Activated T-cell treated with anti-CD3 and anti-CD28 coated beads, Interleukin-2, amount 50 U/mL, for 4 hours (primary cell): ENCODE results near the gene ANXA10. TPM values are rescaled to one million over a fixed set of nuclear protein-coding genes. Genes with fewer than 3 reads are reported as not detected.

ENCODE experiments used
- ATAC-seq, 2 donors: fragments of 200-7000 bp; cut with Tn5 transposase; one replicate each; pipeline ENCODE4 v1.10.0; 2021
- DNase-seq: peaks from one replicate; pipeline ENCODE4 v3.0.0-alpha.2; 2020
- H3K27me3 Mint-ChIP-seq: one replicate; pipeline ENCODE4 v1.8.0; 2021; ENCODE audit warnings: low read depth, mixed read lengths
- H3K36me3 Mint-ChIP-seq: one replicate; pipeline ENCODE4 v1.8.0; 2022; ENCODE audit warnings: mixed read lengths; ENCODE audit not compliant: insufficient read depth
- H3K4me1 Mint-ChIP-seq: one replicate; pipeline ENCODE4 v1.8.0; 2021; ENCODE audit warnings: low read depth, mixed read lengths
- H3K4me3 Mint-ChIP-seq: one replicate; pipeline ENCODE4 v1.8.0; 2021; ENCODE audit warnings: mild to moderate bottlenecking, moderate library complexity, mixed read lengths
- H3K9me3 Mint-ChIP-seq: one replicate; pipeline ENCODE4 v1.8.0; 2021; ENCODE audit warnings: mixed read lengths
- total RNA-seq, 3 donors: library from RNA; stranded (reverse); gene quantifications; one replicate each; pipeline ENCODE4 v1.2.1, GENCODE V29; 2021

Gene ANXA10
- total RNA-seq, 3 donors from 2014 or later: not detected

DNA sequence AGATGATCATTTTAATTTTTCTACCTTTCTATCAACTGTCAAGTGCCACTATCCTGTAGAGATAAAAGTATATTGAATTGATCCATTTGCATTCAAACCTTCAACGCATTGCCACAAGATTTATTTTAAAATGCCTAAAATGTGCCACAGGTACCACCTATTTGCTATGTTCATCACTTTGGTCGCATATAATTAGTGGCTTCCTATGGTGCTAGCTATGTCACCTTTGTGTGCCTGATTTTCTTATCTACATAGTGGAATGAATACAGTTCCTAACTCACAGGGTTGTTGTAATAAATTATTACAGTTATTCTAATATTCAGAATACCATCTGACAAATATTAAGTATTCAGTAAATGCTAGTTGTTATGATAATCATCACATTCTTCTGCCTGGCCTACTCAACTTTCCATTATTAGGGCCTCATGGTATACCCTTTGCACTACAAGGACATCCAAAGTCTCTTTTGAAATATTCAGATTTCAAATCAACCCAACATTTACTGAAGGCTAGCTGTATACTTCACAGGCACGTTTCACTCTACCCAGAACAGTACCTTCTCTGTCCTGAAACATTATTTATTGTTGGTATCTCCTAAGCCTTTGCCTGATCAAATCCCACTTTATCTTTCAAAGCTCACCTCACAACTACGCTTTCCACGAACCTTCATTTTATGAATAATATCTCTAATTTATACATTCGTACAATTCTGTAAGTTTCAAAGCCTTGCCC is 62.4 kb downstream of the ANXA10 start:
- DNase-seq (no peak), ATAC-seq (no peak)
- Mint-ChIP-seq H3K27me3 (peaks cover 2% of the 10 kb centered on the region), H3K4me3 (no peak overlapping the region), H3K36me3 (no peaks in the 10 kb centered on the region), H3K9me3 (peaks cover 7% of the 10 kb centered on the region), H3K4me1 (peaks cover 6% of the 10 kb centered on the region)

DNA sequence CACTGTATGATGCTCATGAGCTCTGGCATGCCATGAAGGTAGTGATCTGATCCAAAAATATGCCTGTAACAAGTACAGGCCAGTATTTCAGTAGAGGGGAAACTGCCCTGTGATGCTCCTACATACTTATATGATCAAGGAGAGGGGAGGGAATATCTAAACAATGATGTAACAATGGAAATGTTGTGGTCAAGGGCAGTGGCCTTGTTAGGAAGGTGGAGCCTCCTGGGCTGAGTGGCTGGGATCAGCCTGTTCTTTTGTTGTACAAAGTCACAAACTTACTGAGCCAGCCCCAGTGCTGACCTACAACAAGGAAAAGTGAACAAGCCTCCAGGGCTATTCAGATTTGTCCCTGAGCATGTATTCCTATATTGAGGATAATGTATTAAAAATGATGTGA is 70.3 kb downstream of the ANXA10 start:
- Mint-ChIP-seq H3K9me3 (peaks cover 9% of the 10 kb centered on the region), H3K4me3 (no peak overlapping the region)

GRCh38 chr4:168163106-168163505 is 70.8 kb downstream of the ANXA10 start:
- H3K36me3 Mint-ChIP-seq: no peaks in the 10 kb centered on the region
- no peak overlapping the region for H3K4me3 Mint-ChIP-seq
- no peaks in the 10 kb centered on the region for H3K27me3 Mint-ChIP-seq
- H3K4me1 Mint-ChIP-seq: no peaks in the 10 kb centered on the region
- H3K9me3 Mint-ChIP-seq: peaks cover 9% of the 10 kb centered on the region
- DNase-seq: no peak
- no peak for ATAC-seq

More for the DNA sequence above, 70.3 kb downstream of the ANXA10 start:
- ATAC-seq (no peak), DNase-seq (no peak)
- no peaks in the 10 kb centered on the region for H3K4me1 Mint-ChIP-seq
- H3K36me3 Mint-ChIP-seq: no peaks in the 10 kb centered on the region
- no peaks in the 10 kb centered on the region for H3K27me3 Mint-ChIP-seq

GRCh38 chr4:168164045-168164444 is 71.7 kb downstream of the ANXA10 start:
- no peak for DNase-seq
- H3K4me3 Mint-ChIP-seq: no peak overlapping the region
- no peaks in the 10 kb centered on the region for H3K36me3 Mint-ChIP-seq
- H3K9me3 Mint-ChIP-seq: peaks cover 6% of the 10 kb centered on the region
- H3K27me3 Mint-ChIP-seq: no peaks in the 10 kb centered on the region
- H3K4me1 Mint-ChIP-seq: no peaks in the 10 kb centered on the region
- no peak for ATAC-seq

GRCh38 chr4:168164915-168165548 is 72.7 kb downstream of the ANXA10 start:
- H3K27me3 Mint-ChIP-seq: no peaks in the 10 kb centered on the region
- no peak overlapping the region for H3K4me3 Mint-ChIP-seq
- no peaks in the 10 kb centered on the region for H3K36me3 Mint-ChIP-seq
- peaks cover 3% of the 10 kb centered on the region for H3K9me3 Mint-ChIP-seq
- ATAC-seq: no peak
- no peaks in the 10 kb centered on the region for H3K4me1 Mint-ChIP-seq
- no peak for DNase-seq

- H3K4me1 Mint-ChIP-seq: no peaks in the 10 kb centered on the region
- H3K9me3 Mint-ChIP-seq: no peaks in the 10 kb centered on the region
- H3K27me3 Mint-ChIP-seq: no peaks in the 10 kb centered on the region
- H3K4me3 Mint-ChIP-seq: no peak overlapping the region
- DNase-seq (no peak), ATAC-seq (no peak)
- no peaks in the 10 kb centered on the region for H3K36me3 Mint-ChIP-seq
Observed at GRCh38 chr4:168167714-168168284, 75.5 kb downstream of the ANXA10 start.

GRCh38 chr4:168174308-168174707 is 82.0 kb downstream of the ANXA10 start:
- H3K27me3 Mint-ChIP-seq: no peaks in the 10 kb centered on the region
- DNase-seq: no peak
- no peaks in the 10 kb centered on the region for H3K36me3 Mint-ChIP-seq
- no peaks in the 10 kb centered on the region for H3K9me3 Mint-ChIP-seq
- ATAC-seq: no peak
- no peaks in the 10 kb centered on the region for H3K4me1 Mint-ChIP-seq
- no peak overlapping the region for H3K4me3 Mint-ChIP-seq

DNA sequence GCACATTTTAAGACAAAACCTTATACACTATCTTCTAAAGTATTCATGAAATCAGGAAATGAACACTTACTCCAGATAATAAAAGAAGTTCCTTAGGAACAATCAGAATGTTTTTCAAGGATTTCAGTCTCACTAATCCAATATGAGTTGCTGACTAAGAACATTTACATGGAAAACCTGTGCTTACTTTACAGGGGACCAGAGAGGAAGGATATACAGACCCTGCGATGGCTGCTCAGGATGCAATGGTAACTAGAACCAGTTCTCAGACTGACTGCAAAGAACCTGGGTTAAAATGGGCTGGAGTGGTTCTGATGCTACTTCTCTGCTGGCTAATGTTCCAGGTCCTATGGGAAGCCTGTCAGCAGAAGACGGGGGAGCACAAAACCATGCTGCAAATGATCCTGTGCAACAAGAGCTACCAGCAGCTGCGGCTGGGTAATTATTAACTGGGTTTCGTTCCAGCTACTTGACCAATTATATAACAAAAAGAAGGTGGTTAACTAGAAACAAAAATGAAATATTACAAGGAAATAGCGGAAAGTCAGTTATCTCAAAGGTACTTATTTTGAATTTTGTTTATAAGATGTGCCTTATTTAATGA is 85.3 kb downstream of the ANXA10 start:
- Mint-ChIP-seq H3K27me3 (no peaks in the 10 kb centered on the region), H3K36me3 (no peaks in the 10 kb centered on the region), H3K9me3 (no peaks in the 10 kb centered on the region), H3K4me1 (no peaks in the 10 kb centered on the region), H3K4me3 (no peak overlapping the region)
- ATAC-seq (no peak), DNase-seq (no peak)

GRCh38 chr4:168183717-168184571 is 91.6 kb downstream of the ANXA10 start:
- Mint-ChIP-seq H3K27me3 (no peaks in the 10 kb centered on the region), H3K4me1 (peaks cover 2% of the 10 kb centered on the region), H3K9me3 (no peaks in the 10 kb centered on the region), H3K36me3 (no peaks in the 10 kb centered on the region), H3K4me3 (no peak overlapping the region)
- DNase-seq (no peak), ATAC-seq (no peak)

DNA sequence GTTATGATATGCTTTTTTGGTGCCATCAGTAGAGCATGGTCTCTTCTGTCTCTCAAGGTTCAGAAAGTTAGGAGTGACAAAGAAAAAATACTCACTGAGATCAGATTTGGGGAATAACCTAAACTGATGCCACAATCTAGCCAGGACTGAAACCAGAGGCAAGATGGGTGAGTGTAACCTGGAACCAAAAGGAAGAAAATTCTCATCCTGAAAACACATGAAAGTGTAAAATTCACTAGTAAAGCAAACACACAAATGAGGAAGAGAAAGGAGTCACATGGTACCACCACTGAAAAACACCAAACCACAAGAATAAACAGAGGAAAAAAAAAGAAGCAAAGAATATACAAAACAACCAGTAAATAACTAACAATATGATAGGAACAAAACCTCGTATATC is 96.4 kb downstream of the ANXA10 start:
- Mint-ChIP-seq H3K4me1 (peaks cover 2% of the 10 kb centered on the region), H3K9me3 (no peaks in the 10 kb centered on the region), H3K27me3 (no peaks in the 10 kb centered on the region), H3K4me3 (no peak overlapping the region), H3K36me3 (no peaks in the 10 kb centered on the region)
- ATAC-seq: no peak
- DNase-seq: no peak

GRCh38 chr4:168197926-168198325 is 105.6 kb downstream of the ANXA10 start:
- no peak overlapping the region for H3K4me3 Mint-ChIP-seq
- peaks cover 8% of the 10 kb centered on the region for H3K36me3 Mint-ChIP-seq
- peaks cover 14% of the 10 kb centered on the region for H3K9me3 Mint-ChIP-seq
- no peaks in the 10 kb centered on the region for H3K27me3 Mint-ChIP-seq
- ATAC-seq: no peak
- H3K4me1 Mint-ChIP-seq: no peaks in the 10 kb centered on the region
- no peak for DNase-seq

- DNase-seq: no peak
- ATAC-seq: no peak
- Mint-ChIP-seq H3K36me3 (peaks cover 12% of the 10 kb centered on the region), H3K4me3 (no peak overlapping the region), H3K9me3 (peaks cover 22% of the 10 kb centered on the region), H3K27me3 (no peaks in the 10 kb centered on the region), H3K4me1 (no peaks in the 10 kb centered on the region)
Observed at GRCh38 chr4:168199260-168199957, 107.1 kb downstream of the ANXA10 start.

DNA sequence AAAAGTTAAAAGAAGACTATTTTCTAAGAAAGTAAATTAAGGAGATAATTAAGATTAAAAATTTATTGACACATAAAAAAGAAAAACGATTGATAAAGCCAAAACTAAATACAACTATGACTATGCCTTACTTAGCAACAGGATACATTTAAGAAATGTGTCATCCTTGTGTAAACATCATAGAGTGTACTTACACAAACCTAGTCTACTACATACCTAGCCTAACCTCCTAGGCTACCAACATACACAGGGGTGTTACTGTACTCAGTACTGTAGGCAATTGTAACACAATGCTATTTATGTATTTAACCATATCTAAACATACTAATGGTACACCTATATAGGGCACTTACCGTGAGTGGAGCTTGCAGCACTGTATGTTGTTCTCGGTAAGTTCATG is 108.3 kb downstream of the ANXA10 start:
- ATAC-seq (no peak), DNase-seq (no peak)
- Mint-ChIP-seq H3K4me1 (no peaks in the 10 kb centered on the region), H3K9me3 (peaks cover 32% of the 10 kb centered on the region), H3K4me3 (no peak overlapping the region), H3K27me3 (no peaks in the 10 kb centered on the region), H3K36me3 (peaks cover 13% of the 10 kb centered on the region)
